GM12878 (cell line): Measurements from ENCODE around the gene TRPV5. TPM values are rescaled to one million over a fixed set of nuclear protein-coding genes. Genes with fewer than 3 reads are reported as not detected.
A peak's percentile ranks its signal among the peaks of the same experiment; 100 is the strongest.

Experiments
- ATAC-seq: fragments of 200-7000 bp; cut with Tn5 transposase; 3 replicates; pipeline ENCODE4 v1.9.1; 2020; ENCODE audit warnings: mild to moderate bottlenecking, moderate library complexity
- BruUV-seq: library from RNA; stranded (reverse); fragments of 400-500 nt; replicated peaks from 2 replicates; lab custom pipeline; 2021; lab: Mats Ljungman, UMichigan
- CTCF ChIA-PET: fragments of 300-600 bp; sonication (Branson Sonifier 250); formaldehyde crosslinking; extraction: SDS; loops from one replicate; lab custom pipeline; 2021; ENCODE audit warnings: inconsistent platforms; lab: Yijun Ruan, JAX
- POLR2A ChIA-PET: fragments of 350-600 bp; formaldehyde crosslinking; extraction: SDS; loops from one replicate; lab custom pipeline; 2021; ENCODE audit warnings: inconsistent platforms; lab: Charles Lee
- RAD21 ChIA-PET: fragments of 300-600 bp; sonication (Branson Sonifier 250); formaldehyde crosslinking; loops from one replicate; lab custom pipeline; 2023; ENCODE audit warnings: antibody characterized with exemption; ENCODE audit not compliant: unreplicated experiment; lab: Charles Lee
- SMC1A ChIA-PET: fragments of 300-600 bp; sonication (Branson Sonifier 250); formaldehyde crosslinking; loops from one replicate; lab custom pipeline; 2023; ENCODE audit not compliant: unreplicated experiment, uncharacterized antibody; lab: Charles Lee
- DNase-seq: peaks from one replicate; pipeline ENCODE4 v3.0.0-alpha.2; 2011; ENCODE audit warnings: low read depth, low spot score
- FAIRE-seq: peaks from 3 replicates; lab custom pipeline; 2011; peaks lifted over from hg19 to GRCh38; lab: Jason Lieb, UNC
- H2AFZ ChIP-seq: 2 replicates; pipeline ENCODE4 v1.6.0; 2011; ENCODE audit warnings: low read depth, low read length, control low read depth; ENCODE audit not compliant: control insufficient read depth
- H3K27ac ChIP-seq: 2 replicates; pipeline ENCODE4 v1.5.1; 2011; ENCODE audit warnings: control low read depth; ENCODE audit not compliant: control insufficient read depth, insufficient read depth
- H3K27me3 ChIP-seq, 2 experiments: replicated peaks in 1 of 2; 2 replicates each; pipeline versions ENCODE4 v1.6.0 to v1.6.1; 2011; ENCODE audit warnings: low read length in 1 of 2; ENCODE audit not compliant: control insufficient read depth in 2 of 2, insufficient read depth in 2 of 2
- H3K36me3 ChIP-seq, 2 experiments: 2 replicates each; pipeline ENCODE4 v1.5.1; 2011; ENCODE audit warnings: low read length in 1 of 2; ENCODE audit not compliant: control insufficient read depth in 2 of 2, insufficient read depth in 2 of 2
- H3K4me1 ChIP-seq: 2 replicates; pipeline ENCODE4 v1.6.1; 2011; ENCODE audit warnings: mild to moderate bottlenecking, low read length, moderate library complexity, mixed read lengths; ENCODE audit not compliant: control insufficient read depth, insufficient read depth
- H3K4me2 ChIP-seq: 2 replicates; pipeline ENCODE4 v1.6.0; 2011; ENCODE audit warnings: control low read depth; ENCODE audit not compliant: control insufficient read depth, insufficient read depth
- H3K4me3 ChIP-seq: fragments of 200-600 bp; sonication (generic); 2 replicates; pipeline ENCODE4 v1.5.1; 2016
- H3K79me2 ChIP-seq: 2 replicates; pipeline ENCODE4 v1.6.0; 2011; ENCODE audit warnings: low read length; ENCODE audit not compliant: control insufficient read depth, insufficient read depth
- H3K9ac ChIP-seq: 2 replicates; pipeline ENCODE4 v1.8.0; 2011; ENCODE audit warnings: low read length, control low read depth, mixed read lengths; ENCODE audit not compliant: control insufficient read depth, insufficient read depth
- H3K9me3 ChIP-seq: replicated peaks from 3 replicates; pipeline ENCODE4 v1.5.1; 2011; ENCODE audit warnings: mild to moderate bottlenecking, low read length; ENCODE audit not compliant: control insufficient read depth, insufficient read depth
- H4K20me1 ChIP-seq: 2 replicates; pipeline ENCODE4 v1.6.0; 2011; ENCODE audit not compliant: control insufficient read depth, insufficient read depth
- GATAD2B ChIP-seq: fragments of 450-650 bp; conservative IDR thresholded peaks from 2 replicates; pipeline ENCODE4 v1.6.1; 2017; ENCODE audit warnings: low read depth, mild to moderate bottlenecking, moderate library complexity
- IRF4 ChIP-seq: IDR thresholded peaks from 2 replicates; pipeline ENCODE4 v1.6.1; 2011; ENCODE audit warnings: low read depth, low read length
- JUNB ChIP-seq: IDR thresholded peaks from 2 replicates; pipeline ENCODE4 v1.6.1; 2016; ENCODE audit warnings: antibody characterized with exemption, mild to moderate bottlenecking
- PML ChIP-seq: IDR thresholded peaks from 2 replicates; pipeline ENCODE4 v1.6.1; 2012; ENCODE audit warnings: low read length, inconsistent platforms
- SUZ12 ChIP-seq: fragments of 200-600 bp; sonication (generic); IDR thresholded peaks from one replicate; pipeline ENCODE4 v1.6.1; 2018; ENCODE audit warnings: antibody characterized with exemption, mild to moderate bottlenecking; ENCODE audit not compliant: unreplicated experiment
- ZNF217 ChIP-seq: fragments of 450-650 bp; IDR thresholded peaks from 2 replicates; pipeline ENCODE4 v1.6.1; 2017; ENCODE audit warnings: antibody characterized with exemption, mild to moderate bottlenecking
- ZNF384 ChIP-seq: IDR thresholded peaks from 2 replicates; pipeline ENCODE4 v1.6.1; 2012; ENCODE audit warnings: low read depth, mild to moderate bottlenecking, low read length, improper control_type of control experiment, borderline replicate concordance
- WGBS: methylation state at CpG from one replicate; pipeline ENCODE4 v1.1.6; 2016; ENCODE audit warnings: low lambda C conversion rate; ENCODE audit not compliant: insufficient replicate concordance, insufficient coverage; ENCODE audit errors: missing lambda C conversion rate; 5-methylcytosine and 5-hydroxymethylcytosine counted together
- in situ Hi-C: fragments of 300-500 bp; cut with MboI; formaldehyde crosslinking; loops from 9 replicates; pipeline ENCODE4 v1.14.3; 2018; ENCODE audit warnings: mixed read lengths
- intact Hi-C: fragments of 100-400 bp; cut with micrococcal nuclease; formaldehyde crosslinking; loops from one replicate; pipeline ENCODE4 v1.14.2; 2022; ENCODE audit not compliant: unreplicated experiment
- polyA plus RNA-seq, 11 experiments: library from polyadenylated mRNA; depleted of rRNA in 4 of 11; unstranded in 6 of 11; stranded (reverse) in 5 of 11; fragments of >200 nt; fragmentation: Nextera tagmentation in 4 of 11; fragmentation: Illumina TruSeq in 1 of 11; extraction: Ambion mirVana in 4 of 11; extraction: Trizol in 1 of 11; gene quantifications; 1 replicate in 1 of 11; 2 replicates in 10 of 11; pipeline versions ENCODE4 v1.2.1 to v1.2.3, GENCODE V29; 2011 to 2016; ENCODE audit warnings: inconsistent platforms in 2 of 11, missing spikeins in 2 of 11, low read depth in 1 of 11
- total RNA-seq, 4 experiments: library from RNA; depleted of rRNA in 3 of 4; stranded (reverse); fragments of >200 nt in 3 of 4; fragmentation: Illumina TruSeq in 1 of 4; extraction: Trizol in 1 of 4; gene quantifications; 2 replicates each; pipeline versions ENCODE4 v1.2.1 to v1.2.3, GENCODE V29; 2013 to 2021
- TF ChIP-seq, protein P1 (sequence below): fragments of 450-650 bp; IDR thresholded peaks from 2 replicates; pipeline ENCODE4 v1.6.1; 2017; ENCODE audit warnings: mild to moderate bottlenecking, moderate library complexity

TRPV5 gene
- total and polyA plus RNA-seq, 10 of the 15 experiments (the other 5 are each of a cell fraction or from before 2014, with no cell fraction given) = not detected

DNA sequence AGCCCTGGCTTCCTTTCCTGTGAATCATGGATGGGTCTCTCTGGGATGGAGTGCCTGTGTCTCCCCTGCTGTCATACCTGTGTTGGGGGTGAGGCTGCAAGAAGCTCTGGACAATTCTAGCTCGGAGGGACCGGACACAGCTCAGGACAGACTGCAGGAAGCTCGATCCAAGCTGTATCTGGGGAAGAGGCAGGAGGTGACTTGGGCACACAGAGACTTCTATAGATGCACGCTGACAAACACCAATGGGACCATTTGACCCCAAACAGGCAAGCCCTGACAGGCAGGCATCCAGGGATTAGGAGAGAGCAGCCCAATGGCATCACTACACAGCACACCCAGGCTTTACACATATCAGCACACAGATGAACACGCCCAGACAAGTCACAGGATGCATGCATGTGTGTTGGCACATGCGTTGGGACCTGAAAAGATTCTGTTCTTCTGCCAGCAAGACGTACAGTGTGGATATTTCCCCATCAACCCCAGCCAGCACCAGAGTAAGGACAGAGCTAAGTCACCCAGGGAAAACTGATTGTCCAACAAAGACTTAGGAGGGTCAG is 10.2 kb upstream of the TRPV5 start:
- ChIA-PET RAD21 (no interaction called here), SMC1A (interaction anchor here (0.9 kb wide), 1 partner anchor 21 kb away, joined by 3 read pairs; no protein-coding TSS in a partner anchor), CTCF (interaction anchor here (0.6 kb wide), 1 partner anchor 49 kb away, joined by 3 read pairs; no protein-coding TSS in a partner anchor), POLR2A (no interaction called here)
- no peak overlapping the region for H3K9ac ChIP-seq
- no peak overlapping the region for H3K27ac ChIP-seq
- no peaks in the 10 kb centered on the region for H4K20me1 ChIP-seq
- no peaks in the 10 kb centered on the region; the same call in 2 of the 3 replicates for H3K9me3 ChIP-seq
- no TSS peak for BruUV-seq
- H3K27me3 ChIP-seq = no peaks in the 10 kb centered on the region; a peak in 1 of 4 replicates
- no peak overlapping the region for H3K4me2 ChIP-seq
- FAIRE-seq = no peak
- no peak for TF ChIP-seq SUZ12
- no peak for TF ChIP-seq PML
- no peak for TF ChIP-seq JUNB
- no peak for TF ChIP-seq GATAD2B
- TF ChIP-seq ZNF217 = no peak
- TF ChIP-seq IRF4 = no peak
- TF ChIP-seq ZNF384 = no peak
- TF ChIP-seq, protein P1, sequence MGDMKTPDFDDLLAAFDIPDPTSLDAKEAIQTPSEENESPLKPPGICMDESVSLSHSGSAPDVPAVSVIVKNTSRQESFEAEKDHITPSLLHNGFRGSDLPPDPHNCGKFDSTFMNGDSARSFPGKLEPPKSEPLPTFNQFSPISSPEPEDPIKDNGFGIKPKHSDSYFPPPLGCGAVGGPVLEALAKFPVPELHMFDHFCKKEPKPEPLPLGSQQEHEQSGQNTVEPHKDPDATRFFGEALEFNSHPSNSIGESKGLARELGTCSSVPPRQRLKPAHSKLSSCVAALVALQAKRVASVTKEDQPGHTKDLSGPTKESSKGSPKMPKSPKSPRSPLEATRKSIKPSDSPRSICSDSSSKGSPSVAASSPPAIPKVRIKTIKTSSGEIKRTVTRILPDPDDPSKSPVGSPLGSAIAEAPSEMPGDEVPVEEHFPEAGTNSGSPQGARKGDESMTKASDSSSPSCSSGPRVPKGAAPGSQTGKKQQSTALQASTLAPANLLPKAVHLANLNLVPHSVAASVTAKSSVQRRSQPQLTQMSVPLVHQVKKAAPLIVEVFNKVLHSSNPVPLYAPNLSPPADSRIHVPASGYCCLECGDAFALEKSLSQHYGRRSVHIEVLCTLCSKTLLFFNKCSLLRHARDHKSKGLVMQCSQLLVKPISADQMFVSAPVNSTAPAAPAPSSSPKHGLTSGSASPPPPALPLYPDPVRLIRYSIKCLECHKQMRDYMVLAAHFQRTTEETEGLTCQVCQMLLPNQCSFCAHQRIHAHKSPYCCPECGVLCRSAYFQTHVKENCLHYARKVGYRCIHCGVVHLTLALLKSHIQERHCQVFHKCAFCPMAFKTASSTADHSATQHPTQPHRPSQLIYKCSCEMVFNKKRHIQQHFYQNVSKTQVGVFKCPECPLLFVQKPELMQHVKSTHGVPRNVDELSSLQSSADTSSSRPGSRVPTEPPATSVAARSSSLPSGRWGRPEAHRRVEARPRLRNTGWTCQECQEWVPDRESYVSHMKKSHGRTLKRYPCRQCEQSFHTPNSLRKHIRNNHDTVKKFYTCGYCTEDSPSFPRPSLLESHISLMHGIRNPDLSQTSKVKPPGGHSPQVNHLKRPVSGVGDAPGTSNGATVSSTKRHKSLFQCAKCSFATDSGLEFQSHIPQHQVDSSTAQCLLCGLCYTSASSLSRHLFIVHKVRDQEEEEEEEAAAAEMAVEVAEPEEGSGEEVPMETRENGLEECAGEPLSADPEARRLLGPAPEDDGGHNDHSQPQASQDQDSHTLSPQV = no peak
- TF ChIP-seq, all 136 proteins: peak for 0
- no peaks in the 10 kb centered on the region for H3K4me1 ChIP-seq
- in situ Hi-C loops = no loop called here
- peak; percentile 21; the same call in 1 of the 3 replicates for ATAC-seq
- H3K4me3 ChIP-seq = no peak overlapping the region
- no peak for DNase-seq
- intact Hi-C loops = no loop called here
- under 1% methylated on average over 7 of the region's 7 CpGs for WGBS
- no peaks in the 10 kb centered on the region for H3K79me2 ChIP-seq
- H3K36me3 ChIP-seq = no peaks in the 10 kb centered on the region
- 0 out of 2 replicates have a peak overlapping the region, but pooled peaks have one; percentile 7 for H2AFZ ChIP-seq
